Measurements from ENCODE around the gene APOC1.

GRCh38 chr19:44947041-44947581, 32.7 kb downstream of the APOC1 start:
- TF ChIP-seq EZH2 (IDR thresholded peaks at IDR 0.05; ENCODE audit: borderline replicate concordance, low read length): no peak
- TF ChIP-seq CTCF (conservative IDR thresholded peaks at IDR 0.05 in 1 of 2, IDR thresholded peaks at IDR 0.05 in 1 of 2; ENCODE audit: extremely low read depth in 1 of 2, insufficient read depth in 1 of 2, low read depth in 1 of 2, low read length in 2 of 2): no peak

All from mammary epithelial cell (primary cell).